Measurements from ENCODE around the gene CYP4B1.

Gene CYP4B1

GRCh38 chr1:46790446-46791101 is 8.3 kb upstream of the CYP4B1 start:
- DNase-seq (ENCODE audit: extremely low read depth in 1 of 2, low read depth in 1 of 2), result no peak

DNA sequence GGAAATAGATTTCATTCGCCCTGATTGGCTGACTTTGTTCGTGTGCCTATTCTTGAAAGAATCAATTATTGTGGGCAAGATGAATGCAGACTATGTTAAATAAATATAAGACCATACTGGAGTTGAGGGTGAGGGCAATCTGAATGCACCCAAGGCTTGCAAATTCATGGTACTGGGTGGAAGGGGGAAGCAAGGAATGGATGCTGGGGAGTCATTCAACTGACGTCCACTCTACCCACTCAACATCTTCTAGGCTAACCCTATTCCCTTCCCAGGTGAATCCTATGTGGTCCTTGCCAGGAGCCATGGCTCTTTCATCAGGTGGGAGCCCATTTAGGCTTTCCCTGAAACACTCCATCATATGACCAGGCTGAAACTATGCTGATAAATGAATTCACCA is 5.7 kb upstream of the CYP4B1 start:
- no peak for DNase-seq (ENCODE audit: extremely low read depth in 1 of 2, low read depth in 1 of 2)

DNA sequence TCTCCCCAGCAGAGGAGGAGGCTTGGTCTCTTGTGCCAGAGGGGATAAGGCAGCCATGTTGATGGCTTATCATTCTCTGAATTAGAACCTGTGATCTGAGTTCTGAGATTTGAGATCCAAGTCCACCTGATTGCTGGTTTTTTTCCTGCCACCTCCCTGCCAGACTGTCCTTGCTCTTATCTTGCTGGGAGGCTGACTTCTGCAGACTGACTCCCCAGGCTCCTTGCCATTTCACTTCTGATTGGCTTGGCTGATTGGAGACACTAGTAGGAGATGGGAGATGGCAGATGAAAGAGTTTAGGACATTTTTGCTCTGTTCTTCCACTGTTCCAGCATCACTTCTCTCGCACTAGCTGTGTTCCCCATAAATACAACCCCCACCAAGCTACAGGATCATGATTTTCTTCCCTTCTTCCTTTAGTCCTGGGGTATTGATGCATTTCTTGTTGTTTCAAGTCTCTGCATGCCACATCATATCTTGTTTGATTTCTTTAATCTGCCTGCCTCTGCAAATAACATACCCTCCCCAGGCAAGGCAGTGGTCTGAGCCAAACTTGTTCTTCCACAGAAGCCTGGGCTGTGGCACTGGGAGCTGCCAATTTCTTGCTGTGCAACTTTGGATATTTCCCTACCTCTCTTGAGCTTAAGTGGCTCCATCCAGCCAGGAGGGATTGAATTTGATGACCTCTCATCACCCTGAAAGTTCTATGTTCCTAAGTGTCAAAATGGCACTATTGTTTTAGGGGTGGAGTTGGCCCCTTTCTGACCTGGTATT is 963 bp upstream of the CYP4B1 start:
- no peak for DNase-seq (ENCODE audit: extremely low read depth in 1 of 2, low read depth in 1 of 2)

- DNase-seq (ENCODE audit: extremely low read depth in 1 of 2, low read depth in 1 of 2), result no peak
These were observed 1.9 kb downstream of the CYP4B1 start for GRCh38 chr1:46800742-46801141.

DNA sequence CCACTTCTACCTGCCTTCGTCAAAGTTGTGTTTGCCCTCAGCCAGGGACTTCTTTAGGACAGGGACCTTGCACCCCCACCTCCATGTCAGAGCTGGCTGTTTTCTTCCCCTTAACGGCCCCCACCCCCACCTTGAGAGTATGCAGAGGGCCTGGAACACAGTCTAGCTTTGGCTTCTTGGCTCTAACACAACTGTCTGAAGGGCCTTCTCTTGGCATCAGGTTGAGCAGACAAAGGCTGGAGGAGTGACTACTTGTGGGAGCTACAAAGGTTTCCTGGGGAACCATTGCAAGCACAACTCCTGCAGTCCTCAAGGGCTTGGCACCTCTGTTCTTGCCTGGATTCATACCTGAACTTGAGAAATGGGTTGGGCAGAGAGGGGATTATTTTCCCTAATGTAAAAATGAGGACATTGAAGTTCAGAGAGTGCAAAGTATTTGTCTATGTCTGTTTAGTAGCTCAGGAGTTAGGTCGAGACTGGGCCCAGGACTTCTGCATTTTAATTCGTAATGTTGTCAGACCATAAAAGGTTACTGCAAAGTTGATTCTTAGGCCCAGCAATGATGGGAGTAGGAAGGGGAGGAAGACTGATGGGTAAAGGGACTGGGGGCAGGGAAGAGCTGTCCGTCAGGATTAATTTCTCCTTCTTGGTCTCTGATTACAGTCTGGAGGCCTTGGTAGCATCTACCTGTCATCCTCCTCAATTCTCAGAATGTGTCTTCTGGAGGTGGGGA is 2.6 kb downstream of the CYP4B1 start:
- no peak for DNase-seq (ENCODE audit: extremely low read depth in 1 of 2, low read depth in 1 of 2)

GRCh38 chr1:46802081-46802480 is 3.2 kb downstream of the CYP4B1 start:
- DNase-seq (ENCODE audit: extremely low read depth in 1 of 2, low read depth in 1 of 2), result no peak

GRCh38 chr1:46802901-46803574 is 4.2 kb downstream of the CYP4B1 start:
- DNase-seq (ENCODE audit: extremely low read depth in 1 of 2, low read depth in 1 of 2), result no peak

- no peak for DNase-seq (ENCODE audit: extremely low read depth in 1 of 2, low read depth in 1 of 2)
These were observed 5.4 kb downstream of the CYP4B1 start for GRCh38 chr1:46804027-46804889.

DNA sequence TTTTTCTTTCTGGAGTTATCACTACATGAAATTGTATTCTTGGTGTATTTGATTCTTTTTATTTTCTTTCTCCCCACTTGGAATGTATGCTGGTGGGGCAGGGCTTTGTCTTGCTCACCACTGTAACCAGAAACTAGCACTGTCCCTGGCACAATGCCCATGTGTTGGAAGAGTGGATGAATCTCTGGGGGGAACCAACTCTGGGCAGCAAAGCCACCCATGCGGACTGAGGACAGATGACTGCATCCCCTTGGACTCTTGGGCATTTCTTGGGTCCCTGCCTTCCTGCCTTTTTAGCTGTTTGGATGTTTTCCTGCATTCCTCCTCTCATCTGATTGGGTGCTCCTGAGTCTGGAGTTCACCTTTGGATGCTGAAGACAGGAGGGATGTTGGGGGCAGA is 6.1 kb downstream of the CYP4B1 start:
- no peak for DNase-seq (ENCODE audit: extremely low read depth in 1 of 2, low read depth in 1 of 2)

DNA sequence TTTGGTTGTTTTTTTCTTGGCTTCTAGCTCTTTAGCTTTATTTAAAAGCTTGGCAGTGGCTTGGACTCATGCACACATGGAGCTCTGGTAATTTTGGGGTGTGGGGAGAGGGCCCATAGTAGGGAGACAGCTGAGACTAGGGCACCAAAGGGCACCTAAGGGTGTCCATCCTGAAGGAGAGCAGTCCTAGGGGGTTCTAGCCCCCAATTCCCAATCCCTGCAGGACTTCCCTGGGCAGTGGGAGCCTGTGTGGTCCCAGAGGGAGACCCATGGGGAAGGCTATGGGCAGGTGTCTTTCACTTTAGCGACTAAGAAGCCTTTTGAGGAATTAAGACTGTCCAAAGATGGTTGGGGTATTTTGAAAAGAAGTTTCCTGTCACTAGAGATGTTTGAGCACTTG is 6.9 kb downstream of the CYP4B1 start:
- DNase-seq (ENCODE audit: extremely low read depth in 1 of 2, low read depth in 1 of 2), result no peak

- DNase-seq (ENCODE audit: extremely low read depth in 1 of 2, low read depth in 1 of 2), result no peak
These were observed 7.6 kb downstream of the CYP4B1 start for GRCh38 chr1:46806196-46807020.

DNA sequence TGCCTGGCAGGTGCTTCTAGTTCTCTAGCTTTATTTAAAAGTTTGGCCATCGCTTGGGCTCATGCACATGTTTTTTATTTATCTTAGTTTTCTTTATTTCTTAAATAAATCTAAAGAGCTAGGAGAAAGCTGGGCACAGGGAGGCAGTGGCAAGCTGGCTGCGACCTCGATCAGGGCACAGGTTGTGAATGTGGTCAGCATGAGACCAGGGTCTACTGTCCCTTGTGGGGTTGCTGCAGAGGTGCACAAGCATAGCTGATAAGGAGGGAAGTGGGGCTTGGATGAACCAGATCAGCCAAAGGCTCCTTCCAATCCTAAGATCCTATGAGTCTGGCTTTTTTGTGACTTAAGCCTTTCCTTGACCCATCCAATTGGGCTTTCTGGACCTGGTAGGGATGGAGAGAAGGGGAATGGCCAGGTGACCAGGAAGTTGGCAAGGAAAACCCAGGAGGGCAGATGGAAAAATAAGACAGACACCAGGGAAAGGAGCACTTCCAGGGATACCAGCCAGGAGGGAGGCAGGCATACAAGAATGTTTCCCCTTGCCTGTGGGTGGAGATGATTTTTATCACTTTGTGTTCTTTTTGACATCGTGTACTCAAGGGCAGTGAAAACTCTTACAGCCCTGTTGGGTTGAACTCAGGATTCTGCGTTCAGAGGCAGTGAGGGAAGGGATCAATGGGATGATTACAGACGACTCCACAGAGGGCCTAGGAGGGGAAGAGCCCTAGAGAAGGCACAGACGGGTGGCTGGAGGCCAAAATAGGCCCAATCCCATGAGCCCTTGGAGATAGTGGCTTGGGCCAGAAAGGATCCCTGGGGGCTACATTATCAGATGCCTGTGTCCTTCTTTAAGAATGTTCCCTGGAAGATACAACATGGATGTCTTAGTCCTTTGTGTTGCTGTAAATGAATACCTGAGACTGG is 8.5 kb downstream of the CYP4B1 start:
- no peak for DNase-seq (ENCODE audit: extremely low read depth in 1 of 2, low read depth in 1 of 2)

DNA sequence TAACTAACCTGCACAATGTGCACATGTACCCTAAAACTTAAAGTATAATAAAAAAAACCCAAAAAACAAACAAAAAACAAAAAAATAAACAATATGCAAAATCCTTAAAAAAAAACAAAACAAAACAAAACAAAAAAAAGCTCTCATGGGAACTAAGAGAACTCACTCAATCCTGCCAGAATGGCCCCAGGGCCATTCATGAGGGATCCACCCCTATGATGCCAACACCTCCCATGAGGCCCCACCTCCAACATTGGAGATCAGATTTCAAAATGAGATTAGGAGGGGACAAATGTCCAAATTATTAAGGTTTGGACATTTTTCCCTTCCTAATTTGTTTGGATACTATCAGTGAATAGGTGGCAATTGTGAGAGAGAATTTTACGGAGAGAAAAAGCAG is 10.2 kb downstream of the CYP4B1 start:
- DNase-seq (ENCODE audit: extremely low read depth in 1 of 2, low read depth in 1 of 2), result no peak

GRCh38 chr1:46809904-46810303 is 11.1 kb downstream of the CYP4B1 start:
- DNase-seq (ENCODE audit: extremely low read depth in 1 of 2, low read depth in 1 of 2), result no peak

- DNase-seq (ENCODE audit: extremely low read depth in 1 of 2, low read depth in 1 of 2), result no peak
These were observed 11.8 kb downstream of the CYP4B1 start for GRCh38 chr1:46810596-46810995.

GRCh38 chr1:46811053-46811452 is 12.2 kb downstream of the CYP4B1 start:
- DNase-seq (ENCODE audit: extremely low read depth in 1 of 2, low read depth in 1 of 2), result no peak

GRCh38 chr1:46812065-46812963 is 13.5 kb downstream of the CYP4B1 start:
- DNase-seq (ENCODE audit: extremely low read depth in 1 of 2, low read depth in 1 of 2), result no peak

Data from stimulated activated CD8-positive, alpha-beta memory T cell treated with anti-CD3 and anti-CD28 coated beads, Interleukin-7, amount 100 ng/mL, for 48 hours (primary cell).